Activated CD4-positive, alpha-beta T cell treated with anti-CD3 and anti-CD28 coated beads, Interleukin-10, Interleukin-2, amounts not matched to agents 100 ng/mL and 50 ng/mL, durations not matched to agents 16 hours and 8 hours (primary cell): ENCODE measurements around the gene NAP1L1.
A peak's percentile ranks its signal among the peaks of the same experiment; 100 is the strongest.

ENCODE experiments used
- DNase-seq: peaks from one replicate; pipeline ENCODE4 v3.0.0-alpha.2; 2020

NAP1L1 gene

DNA sequence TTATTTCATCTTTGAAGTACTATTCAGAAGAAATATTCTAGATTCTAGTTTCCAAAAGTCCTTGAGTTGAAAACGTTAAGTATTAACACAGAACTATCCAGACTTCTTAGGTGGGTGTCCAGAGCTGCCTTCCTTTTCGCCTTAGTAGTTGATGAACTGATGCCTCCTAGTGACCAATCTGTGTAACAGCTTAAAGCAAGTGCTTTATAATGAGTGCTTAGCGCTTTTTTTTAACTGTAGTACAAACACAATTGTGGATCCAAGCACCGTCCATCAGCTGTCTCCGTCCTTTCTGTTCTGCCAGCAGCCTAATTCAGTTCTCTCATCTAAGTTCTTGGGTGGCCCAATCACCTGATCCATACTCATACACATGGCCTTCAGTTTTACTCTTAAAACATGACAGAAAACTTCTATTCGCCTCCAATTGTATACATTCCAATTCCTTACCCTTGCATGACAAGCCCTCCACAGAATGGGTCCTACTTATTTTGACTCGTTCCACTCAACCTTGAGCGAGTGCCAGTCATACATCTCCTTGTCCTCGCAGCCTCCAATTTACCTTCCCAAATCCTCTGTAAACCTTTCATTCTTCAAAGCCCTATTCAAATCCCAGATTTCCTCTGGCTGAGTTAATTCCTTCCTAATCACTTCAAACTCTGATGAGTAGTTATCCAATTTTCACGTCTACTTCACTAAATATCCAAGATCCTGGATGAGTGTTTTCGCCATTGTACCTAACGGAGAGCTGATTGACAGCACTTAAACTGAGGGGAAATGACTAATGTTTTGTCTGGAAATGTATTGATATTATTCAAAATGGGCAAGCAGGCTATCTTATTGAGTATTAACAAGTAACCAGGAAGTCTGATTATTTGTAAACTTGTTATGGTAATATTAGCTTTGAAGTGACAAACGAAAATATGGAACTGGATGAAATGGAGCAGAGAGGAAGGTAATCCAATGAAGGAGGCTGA lies 47.1 kb downstream of the NAP1L1 start:
- DNase-seq = peak; percentile 76

DNA sequence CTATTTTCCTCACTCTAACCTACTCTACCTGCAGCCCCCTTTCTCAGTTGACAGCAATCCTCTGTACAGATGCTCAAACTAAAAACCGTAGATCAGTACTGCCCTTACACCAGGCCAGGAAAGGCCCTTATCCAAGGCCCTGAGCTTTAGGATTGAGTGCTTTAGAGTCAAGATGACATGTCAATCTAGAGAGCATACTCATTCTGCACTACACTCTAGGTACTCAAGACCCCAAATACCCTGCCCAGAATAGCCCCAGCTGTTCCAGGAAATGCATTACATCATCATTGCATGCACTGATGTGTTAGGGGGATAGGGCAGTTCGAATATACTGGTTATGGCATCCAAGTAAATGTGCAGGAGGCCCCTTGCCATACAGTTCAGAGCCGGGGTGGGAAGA lies 49.4 kb downstream of the NAP1L1 start:
- peak; percentile 31 for DNase-seq

DNA sequence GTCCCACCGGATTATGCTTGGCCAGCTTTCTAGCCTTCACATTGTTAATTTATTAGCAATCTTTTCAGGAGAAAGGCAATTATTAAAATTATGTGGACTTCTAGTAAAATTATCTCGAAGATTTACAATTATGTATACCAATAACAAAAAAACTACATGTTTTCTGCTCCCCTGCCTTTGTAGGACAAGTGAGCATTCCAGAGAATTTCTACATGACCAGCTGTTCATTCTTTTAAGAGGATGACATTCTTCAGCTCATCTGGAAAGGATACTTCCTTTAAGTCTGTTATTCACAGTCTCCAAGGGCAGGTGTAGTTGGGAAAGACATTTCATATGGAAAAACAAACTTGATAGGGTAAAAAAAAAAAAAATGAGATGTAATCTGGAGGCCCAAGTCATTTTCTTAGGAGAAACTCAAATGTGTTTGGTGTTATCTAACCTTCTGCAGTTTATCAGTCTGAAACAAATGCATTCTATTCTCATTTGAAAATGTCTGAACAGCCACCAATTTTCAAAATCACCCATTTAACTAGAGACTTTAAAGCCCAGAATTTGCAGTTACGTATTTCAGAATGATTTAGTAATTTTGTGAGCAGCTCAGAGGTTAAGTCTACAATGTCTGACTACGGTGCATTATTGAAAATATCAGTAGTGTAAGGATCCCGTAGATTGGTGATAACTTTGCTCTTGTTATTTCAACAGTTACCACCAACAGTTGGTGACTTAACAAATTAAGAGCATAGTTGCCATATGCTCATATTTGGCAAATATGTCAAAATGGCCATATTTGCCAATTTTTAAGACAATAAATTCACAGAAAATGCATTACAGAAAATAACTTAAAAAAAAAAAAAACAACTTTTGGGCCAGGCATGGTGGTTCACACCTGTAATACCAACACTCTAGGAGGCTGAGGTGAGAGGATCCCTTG lies 51.1 kb downstream of the NAP1L1 start:
- DNase-seq = no peak

DNA sequence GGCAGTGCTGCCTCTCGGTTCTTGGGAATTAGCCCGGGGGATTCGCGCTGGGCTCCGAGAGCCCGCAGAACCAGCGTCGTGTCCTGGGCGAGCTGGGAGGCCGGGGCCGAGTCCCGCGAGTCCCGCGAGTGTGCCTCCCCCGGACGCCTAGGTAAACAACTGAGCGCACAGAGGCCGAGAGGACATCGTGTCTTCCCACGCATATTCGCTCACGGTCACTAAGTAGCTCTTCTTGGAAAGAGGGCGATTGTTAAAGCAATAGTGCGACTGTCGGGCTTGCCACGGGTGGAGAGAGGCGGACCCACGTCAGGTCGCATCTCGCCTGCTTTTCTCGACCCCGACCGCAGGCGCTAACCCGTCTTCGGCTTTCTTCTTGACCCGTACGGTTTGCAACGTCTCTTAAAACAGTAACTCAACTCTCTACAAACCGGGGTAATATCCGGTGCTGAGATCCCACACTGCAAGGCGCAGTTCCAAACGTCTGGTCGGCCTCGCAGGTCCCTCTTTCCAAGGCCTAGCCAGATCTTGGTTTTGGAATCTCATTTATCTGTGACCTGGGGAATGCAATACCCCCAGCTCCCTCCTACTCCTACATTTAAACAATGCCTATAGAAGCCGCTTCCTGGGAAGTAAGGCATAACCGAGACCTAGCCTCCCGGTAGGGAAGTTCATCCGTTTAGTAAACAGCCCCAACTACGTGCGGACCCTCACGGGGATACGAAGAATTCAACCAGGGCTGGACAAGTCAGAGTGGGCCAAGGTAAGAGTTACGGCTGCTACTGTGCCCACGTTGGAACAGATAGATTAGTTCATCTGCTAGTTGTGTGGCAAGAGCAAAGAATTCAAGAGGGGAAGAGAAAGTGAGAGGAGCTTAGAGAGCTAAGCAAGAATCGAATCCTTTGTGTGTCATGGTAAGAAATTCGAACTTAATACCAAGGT lies 52.2 kb downstream of the NAP1L1 start:
- peak; percentile 55 for DNase-seq

DNA sequence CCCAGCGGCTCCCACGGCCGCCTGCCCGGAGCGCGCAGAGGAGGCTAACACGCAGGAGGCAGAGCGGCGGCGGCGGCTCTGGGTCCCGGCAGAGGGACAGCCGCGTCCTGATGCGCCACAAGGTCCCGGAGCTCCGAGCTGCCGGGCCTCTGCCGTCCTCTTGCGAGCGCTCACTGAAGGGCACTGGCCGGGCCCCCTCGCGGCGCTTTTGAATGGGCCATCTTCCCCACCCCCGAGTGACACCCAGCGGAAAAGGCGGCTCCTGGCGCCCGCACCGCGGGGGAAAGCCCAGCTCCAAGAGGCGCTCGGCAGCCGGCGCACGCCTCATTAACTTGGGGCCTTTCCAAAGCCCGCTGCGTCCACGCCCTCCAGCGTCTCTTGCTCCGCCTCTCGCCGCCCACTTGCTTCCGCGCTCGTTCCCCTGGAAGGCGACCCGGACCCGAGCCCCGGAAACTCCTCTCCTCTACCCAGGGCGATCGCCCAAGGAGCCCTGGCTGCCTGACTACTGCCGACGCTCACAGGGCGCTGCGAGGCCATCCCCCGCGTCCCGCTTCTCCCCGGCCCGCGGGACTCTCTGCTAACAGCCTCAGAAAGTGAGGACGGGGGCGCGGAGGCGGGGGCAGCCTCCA lies 53.0 kb downstream of the NAP1L1 start, which contains the start of gene PHLDA1:
Gene PHLDA1 (minus strand): TSS at position 363 of the 629 bp plus-strand sequence.
- peak; percentile 97 for DNase-seq

DNA sequence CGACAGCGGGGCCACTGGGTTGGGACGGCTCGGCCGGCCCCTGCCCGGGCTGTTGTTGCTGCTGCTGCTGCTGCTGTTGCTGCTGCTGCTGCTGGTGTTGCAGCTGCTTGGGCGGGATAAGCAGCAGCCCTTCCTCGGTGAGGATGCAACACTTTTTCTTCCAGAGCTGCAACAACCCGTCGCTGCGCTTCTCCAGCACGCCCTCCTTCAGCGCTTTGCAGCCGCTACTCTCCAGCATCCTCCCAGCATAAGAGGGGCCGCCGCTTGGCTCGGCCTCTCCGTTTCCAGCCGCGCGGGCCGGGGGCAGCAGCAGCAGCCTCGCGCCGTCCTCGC lies 53.4 kb downstream of the NAP1L1 start:
- DNase-seq = no peak

DNA sequence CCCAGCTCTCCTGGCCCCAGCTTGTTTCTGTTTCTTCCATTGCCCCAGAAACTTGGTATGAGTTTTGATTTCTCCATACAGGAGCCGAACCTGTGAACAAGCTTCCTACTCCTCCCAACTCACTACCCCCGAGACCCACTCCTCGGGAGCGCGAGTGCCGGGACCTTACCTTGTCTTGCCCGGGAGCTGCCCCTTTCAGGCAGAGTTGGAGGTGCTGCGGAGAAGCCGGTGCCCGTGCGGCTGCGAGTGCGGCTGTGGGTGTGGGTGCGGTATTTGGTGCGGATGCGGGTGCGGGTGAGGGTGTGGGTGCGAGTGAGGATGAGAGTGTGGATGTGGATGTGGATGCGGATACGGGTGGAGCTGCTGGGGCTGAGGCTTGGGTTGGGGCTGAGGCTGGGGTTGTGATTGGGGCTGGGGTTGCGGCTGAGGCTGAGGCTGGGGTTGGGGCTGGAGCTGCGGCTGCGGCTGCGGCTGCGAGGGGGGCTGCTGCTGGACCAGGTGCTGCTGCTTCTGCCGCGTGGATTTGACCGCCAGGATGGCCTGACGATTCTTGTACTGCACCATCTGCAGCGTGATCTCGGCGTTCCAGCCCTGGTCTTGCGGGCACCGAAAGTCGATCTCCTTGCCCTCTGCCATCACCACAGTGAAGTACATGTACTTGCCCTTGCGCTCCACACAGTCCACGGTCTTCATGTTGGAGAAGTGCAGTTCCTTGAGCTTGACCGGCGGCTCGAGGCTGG lies 54.0 kb downstream of the NAP1L1 start:
- DNase-seq = peak; percentile 65

DNA sequence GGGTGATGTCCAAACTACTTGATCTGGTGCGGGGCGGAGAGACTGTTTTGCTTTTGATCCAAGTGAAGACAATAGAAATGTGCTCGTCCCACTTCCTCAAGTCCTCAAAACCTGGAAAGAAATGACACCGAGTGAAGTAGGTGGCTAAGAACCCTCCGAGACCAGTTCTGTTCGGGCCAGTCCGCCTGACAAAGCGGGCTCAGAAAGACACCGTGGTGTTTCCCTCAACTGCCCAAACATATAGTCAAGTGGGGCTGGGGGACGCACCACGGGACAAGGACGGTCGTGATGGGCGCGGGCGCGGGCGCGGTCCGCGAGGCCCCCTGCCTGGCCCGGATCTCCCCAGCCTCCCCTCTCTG lies 54.5 kb downstream of the NAP1L1 start:
- DNase-seq = peak; percentile 31

DNA sequence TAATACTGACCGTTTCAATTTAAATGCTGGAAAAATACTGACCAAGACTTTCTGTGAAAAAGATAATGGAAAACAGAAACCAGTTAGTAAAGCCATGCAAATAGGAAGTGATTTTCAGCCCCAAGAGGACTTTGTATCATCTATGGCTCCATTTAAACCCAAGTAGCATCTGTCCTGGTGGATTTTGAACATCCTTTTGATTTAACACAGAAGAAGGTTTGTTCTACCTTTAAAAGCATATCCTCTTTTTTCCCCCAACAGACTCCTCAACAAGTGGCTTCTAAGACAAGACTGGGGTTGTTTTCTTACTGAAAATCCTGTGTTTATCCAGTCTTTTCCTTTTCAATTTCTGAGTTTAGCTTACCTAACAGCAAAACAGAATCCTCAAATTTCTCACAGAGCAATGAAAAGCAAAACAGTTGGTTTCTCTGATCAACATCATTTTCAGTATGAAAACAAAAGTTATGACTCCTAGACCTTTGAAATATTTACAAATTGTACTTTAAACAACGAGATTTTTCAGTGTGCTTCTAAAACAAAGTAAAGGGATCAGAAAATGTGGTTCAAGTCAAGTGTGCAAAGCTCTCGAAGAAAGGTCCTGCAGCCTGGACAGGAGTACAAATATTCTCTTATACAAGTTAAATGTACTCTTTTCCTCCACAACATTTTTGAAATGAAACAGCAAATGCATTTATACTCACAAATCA lies 55.8 kb downstream of the NAP1L1 start:
- no peak for DNase-seq

DNA sequence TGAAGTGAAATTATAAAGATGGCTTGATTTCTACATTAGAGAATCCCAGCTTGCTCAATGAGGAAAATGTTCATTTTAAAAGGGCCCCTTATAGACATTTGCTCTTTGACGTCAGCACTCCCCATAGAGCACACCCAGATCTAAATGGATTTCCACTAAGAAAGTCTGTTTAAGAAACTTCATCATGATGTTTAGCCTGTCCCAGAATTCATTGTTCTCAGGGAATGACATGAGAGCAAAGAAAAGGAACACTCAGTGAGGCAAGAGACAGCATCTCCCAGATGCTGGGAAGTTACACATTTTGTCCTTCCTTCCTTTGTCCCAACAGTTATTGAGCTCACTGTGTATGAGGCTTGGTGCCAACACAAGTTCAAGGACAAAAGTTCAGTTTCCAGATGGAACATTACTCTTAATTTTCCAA lies 57.8 kb downstream of the NAP1L1 start:
- no peak for DNase-seq

DNA sequence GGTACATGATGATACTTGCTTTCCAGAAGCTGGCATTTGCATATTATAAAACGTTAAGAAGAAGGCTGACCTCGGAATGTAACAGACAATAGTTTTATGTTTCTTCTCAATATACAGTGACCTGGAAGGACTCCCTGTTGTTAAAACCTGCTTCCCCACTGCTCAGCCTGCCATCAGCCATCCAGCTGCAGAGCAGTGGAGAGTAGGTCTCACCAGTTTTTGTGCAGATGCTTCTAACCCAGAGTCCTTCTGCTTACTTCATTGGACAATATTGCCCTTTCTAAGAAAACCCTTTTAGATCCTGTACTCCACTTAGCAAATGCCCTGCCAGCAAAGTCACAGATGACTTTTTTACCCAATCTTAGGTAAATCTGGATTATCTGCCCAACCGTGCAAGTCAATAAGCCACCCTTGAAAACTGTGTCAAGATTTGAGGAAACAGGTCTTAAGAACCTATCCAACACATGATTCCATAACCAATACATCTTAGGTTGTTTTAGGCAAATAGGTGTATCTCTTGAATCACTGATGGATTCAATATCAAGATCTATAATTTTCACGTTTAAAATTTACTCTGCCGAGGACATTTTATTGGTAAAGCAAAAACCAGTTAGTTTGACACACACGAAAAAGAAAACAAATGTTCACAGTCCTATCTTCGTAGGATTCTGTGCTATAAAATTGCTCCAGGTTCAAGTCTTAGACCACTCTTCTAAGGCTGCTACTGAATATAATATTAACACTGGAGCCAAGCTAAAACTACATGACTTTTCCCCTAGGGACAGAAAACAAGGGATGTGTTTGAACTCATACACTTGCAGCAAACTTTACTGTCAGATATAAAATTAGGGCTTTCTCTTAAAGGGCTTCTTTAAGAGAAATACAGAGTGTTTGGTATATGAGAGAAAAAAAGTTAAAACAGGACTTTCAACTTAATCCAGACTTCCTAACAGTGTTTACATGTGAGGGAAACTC lies 58.6 kb downstream of the NAP1L1 start:
- DNase-seq = no peak

DNA sequence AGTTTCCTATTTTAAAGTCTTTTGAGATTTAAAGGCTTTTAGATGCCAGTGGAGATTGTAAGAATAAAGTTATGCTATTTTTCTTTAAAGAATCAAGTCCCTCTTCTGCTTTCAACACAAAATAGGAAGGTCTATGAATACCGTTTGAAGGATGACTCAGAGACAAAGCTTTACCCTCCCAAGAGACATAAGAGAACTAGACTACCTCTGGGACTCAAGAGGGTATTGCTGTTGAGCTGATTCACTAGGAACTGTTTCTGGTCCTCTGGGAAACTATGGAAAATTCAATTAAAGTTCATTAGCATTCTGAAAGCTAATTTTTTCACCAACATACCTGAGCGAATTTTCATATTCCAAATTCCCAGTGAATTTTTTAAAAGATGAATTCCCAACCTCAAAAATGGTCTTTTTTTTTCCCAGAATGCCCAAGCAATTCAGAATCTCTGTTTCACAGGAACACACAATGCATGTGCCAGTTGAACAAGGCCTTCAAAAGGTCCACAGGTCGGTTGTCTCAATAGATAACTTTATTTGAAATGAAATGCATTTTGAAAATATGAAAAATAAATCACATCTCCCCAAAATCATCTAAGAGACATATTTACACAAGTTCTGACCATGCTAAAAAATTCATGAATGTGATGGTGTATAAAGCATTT lies 59.4 kb downstream of the NAP1L1 start:
- peak; percentile 19 for DNase-seq

DNA sequence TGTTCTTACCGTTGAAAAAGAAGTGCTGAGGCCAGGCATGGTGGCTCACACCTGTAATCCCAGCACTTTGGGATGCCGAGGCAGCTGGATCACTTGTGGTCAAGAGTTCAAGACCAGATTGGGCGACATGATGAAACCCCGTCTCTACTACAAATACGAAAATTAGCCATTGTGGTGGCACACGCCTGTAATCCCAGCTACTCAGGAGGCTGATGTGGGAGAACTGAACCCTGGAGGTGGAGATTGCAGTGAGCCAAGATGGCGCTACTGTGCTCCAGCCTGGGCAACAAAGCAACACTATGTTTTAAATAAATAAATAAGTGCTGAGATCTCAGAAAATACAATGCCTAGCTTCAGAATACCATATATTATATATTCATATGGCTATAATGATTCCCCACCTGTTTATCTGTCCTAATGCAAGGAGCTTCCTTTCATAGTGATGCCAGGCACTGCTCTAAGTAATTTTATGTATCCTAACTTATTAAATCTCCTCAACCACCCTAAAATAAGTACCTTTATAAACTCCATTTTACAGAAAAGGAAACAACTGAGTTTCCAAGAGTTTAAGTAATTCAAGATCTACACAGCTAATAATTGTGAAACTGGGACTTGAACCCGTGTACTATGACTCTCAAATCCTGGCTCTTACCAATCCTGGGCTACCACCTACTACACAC lies 60.2 kb downstream of the NAP1L1 start:
- no peak for DNase-seq

DNA sequence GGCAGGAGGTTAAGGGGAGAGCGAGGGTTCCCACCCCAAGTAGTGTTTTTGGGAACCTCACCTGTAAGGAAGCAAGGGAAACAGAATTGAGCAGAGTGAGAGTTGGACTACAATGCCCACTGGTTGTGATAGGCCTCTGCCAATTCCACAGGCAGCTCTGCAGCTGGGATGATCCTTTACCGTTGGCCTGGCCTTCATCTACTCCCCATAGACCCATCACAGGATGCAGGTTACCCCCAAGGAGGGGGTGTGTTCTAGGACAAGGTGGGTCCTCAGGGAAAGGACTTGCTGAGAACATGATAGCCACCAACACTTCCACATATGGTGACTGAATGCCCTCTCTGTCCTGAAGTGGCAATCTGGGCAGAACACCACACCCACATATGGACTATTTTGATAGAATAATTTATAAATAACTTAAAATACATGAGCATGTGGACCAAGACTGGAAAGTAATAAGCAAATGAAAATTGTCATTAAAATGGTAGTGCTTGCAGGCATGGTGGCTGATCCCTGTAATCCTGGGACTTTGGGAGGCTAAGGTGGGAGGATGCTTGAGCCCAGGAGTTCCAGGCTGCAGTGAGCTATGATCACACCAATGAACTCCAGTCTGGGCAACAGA lies 61.3 kb downstream of the NAP1L1 start:
- no peak for DNase-seq

DNA sequence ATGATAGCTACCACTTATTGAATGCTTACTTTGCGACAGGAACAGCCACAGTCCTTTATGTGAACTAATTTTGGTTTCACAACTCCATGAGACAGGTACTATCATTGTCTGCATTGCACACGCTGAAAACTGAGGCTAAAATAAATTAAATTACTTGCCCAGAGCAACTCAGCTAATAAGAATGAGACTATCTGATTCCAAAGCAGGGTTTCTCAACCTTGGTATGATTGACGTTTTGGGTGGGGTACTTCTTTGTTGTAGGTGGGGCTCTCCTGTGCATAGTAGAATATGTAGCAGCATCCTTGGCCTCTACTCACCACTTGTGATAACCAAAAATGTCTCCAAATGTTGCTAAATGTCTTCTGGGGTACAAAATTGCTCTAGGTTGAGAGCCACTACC lies 62.0 kb downstream of the NAP1L1 start:
- DNase-seq = no peak

DNA sequence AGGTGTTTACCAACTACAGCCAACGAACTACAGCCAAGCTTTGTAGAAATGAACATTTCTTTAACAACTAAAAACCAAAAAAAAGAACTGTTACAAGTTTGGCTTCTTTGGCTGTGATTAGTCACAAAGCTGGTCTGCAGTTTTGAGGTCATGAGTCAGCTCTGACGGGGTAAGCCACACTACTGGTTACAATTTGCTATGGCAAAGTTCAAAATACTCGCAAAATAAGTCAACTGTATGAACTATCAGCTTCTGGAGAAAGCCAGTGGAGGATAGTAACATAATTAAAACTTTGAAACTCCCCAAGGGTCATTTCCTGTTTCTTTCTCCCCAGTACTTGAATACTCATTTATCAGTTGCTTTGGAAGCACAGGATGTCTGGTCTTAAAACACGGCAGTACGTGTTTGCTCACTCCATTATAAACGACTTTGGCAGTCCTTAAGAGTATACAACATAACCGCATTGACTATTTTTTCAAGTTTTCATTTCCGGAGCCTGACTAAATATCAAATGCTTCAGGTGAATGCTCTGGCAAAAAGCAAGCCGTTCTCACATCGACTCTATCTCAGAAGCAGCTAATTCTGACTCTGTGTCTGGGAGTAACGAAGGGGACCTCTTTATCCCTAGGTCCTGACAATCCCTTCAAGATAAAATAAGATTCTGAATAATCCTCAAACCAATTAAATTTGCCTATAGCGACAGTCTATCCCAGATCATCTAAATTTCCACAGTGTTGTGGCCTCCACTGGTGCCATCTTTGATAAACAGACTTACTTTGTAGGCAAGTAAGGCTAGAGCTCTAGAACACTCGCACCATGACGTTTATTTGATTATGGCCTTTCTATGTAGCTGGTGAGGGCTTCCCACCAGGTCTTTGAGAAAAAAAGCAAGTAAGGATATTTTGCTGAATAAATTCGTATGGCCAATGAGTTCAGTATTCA lies 63.5 kb downstream of the NAP1L1 start:
- peak; percentile 94 for DNase-seq

DNA sequence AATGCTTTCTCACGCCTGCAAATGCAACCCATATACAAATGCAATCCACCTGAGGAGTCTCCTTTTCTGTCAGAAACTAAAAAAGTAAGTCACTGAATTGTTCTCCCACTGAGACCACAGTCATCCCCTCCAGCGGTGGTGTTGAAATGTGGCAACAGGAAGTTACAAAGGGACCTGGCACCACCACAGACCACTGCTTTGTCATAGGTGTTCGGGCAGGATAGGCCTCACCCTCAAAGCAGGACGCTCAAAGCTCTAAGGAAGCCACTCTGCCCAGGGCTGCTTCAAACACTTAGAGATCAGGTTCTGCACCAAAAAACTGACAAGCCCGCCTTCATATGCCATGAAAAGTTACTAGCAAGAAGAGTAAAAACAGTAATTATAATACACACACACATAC lies 64.2 kb downstream of the NAP1L1 start:
- peak; percentile 97 for DNase-seq
